ENCODE measurements around the gene ZNF724.
A peak's percentile ranks its signal among the peaks of the same experiment; 100 is the strongest.
"Not testable (repeated sequence)": the region's sequence is repeated elsewhere in the genome, so short reads cannot be mapped to it uniquely, and the experiment has no call there.

ZNF724 gene

GRCh38 chr19:23249911-23250649 lies at the start of gene ZNF724:
ZNF724 (minus strand) TSS chr19:23250394; CDS start chr19:23250242, 152 bp downstream.
- peak; percentile 94 for DNase-seq

GRCh38 chr19:23294141-23294540 lies 43.9 kb upstream of the ZNF724 start:
- no peak for DNase-seq

- DNase-seq = not testable (repeated sequence)
These were observed 39.8 kb upstream of the ZNF724 start for GRCh38 chr19:23289966-23290365.

GRCh38 chr19:23287620-23288019 lies 37.4 kb upstream of the ZNF724 start:
- DNase-seq = no peak

- DNase-seq = no peak
These were observed 36.3 kb upstream of the ZNF724 start for GRCh38 chr19:23286477-23286876.

- DNase-seq = no peak
These were observed 35.8 kb upstream of the ZNF724 start for GRCh38 chr19:23285948-23286347.

GRCh38 chr19:23285326-23285725 lies 35.1 kb upstream of the ZNF724 start:
- DNase-seq = not testable (repeated sequence)

- peak; percentile 13 for DNase-seq
These were observed 33.7 kb upstream of the ZNF724 start for GRCh38 chr19:23283925-23284324.

GRCh38 chr19:23281663-23282276 lies 31.6 kb upstream of the ZNF724 start:
- DNase-seq = no peak

- DNase-seq = not testable (repeated sequence)
These were observed 27.9 kb upstream of the ZNF724 start for GRCh38 chr19:23278118-23278517.

- peak; percentile 75 for DNase-seq
These were observed 23.6 kb upstream of the ZNF724 start for GRCh38 chr19:23273590-23274412.

GRCh38 chr19:23273022-23273589 lies 22.9 kb upstream of the ZNF724 start:
- no peak for DNase-seq

GRCh38 chr19:23263870-23264590 lies 13.8 kb upstream of the ZNF724 start:
- DNase-seq = no peak

GRCh38 chr19:23263396-23263795 lies 13.2 kb upstream of the ZNF724 start:
- no peak for DNase-seq

GRCh38 chr19:23262920-23263319 lies 12.7 kb upstream of the ZNF724 start:
- no peak for DNase-seq

- DNase-seq = no peak
These were observed 11.4 kb upstream of the ZNF724 start for GRCh38 chr19:23261496-23262020.

- no peak for DNase-seq
These were observed 10.8 kb upstream of the ZNF724 start for GRCh38 chr19:23260956-23261355.

GRCh38 chr19:23259961-23260360 lies 9.8 kb upstream of the ZNF724 start:
- no peak for DNase-seq

GRCh38 chr19:23255700-23256099 lies 5.5 kb upstream of the ZNF724 start:
- no peak for DNase-seq

GRCh38 chr19:23254141-23254910 lies 4.1 kb upstream of the ZNF724 start:
- DNase-seq = no peak

- DNase-seq = not testable (repeated sequence)
These were observed 3.1 kb upstream of the ZNF724 start for GRCh38 chr19:23253256-23253655.

- no peak for DNase-seq
These were observed 8.8 kb downstream of the ZNF724 start for GRCh38 chr19:23241419-23241818.
